Naive B cell (primary cell): ENCODE results near the gene MUC5AC. TPM values are rescaled to one million over a fixed set of nuclear protein-coding genes. Genes with fewer than 3 reads are reported as not detected.
"Not testable (repeated sequence)": the region's sequence is repeated elsewhere in the genome, so short reads cannot be mapped to it uniquely, and the experiment has no call there.

Experiments used
- ATAC-seq, 2 donors: fragments of 150-1000 bp; cut with Tn5 transposase; 2 replicates each; pipeline ENCODE4 v1.10.0; 2021; ENCODE audit warnings: low read depth in 2 of 2, mild to moderate bottlenecking in 2 of 2, moderate library complexity in 2 of 2
- DNase-seq: peaks from one replicate; pipeline ENCODE4 v3.0.0; 2022
- H3K27ac Mint-ChIP-seq, 6 donors: one replicate each; pipeline ENCODE4 v1.8.0; 2020 to 2022; ENCODE audit warnings: mild to moderate bottlenecking in 6 of 6, mixed read lengths in 6 of 6, moderate library complexity in 5 of 6, inconsistent platforms in 2 of 6
- H3K27me3 Mint-ChIP-seq, 3 donors: one replicate each; pipeline ENCODE4 v1.8.0; 2021 to 2022; ENCODE audit warnings: mixed read lengths in 3 of 3, mild to moderate bottlenecking in 1 of 3
- H3K36me3 Mint-ChIP-seq, 2 donors: one replicate each; pipeline ENCODE4 v1.8.0; 2020 to 2022; ENCODE audit warnings: mixed read lengths in 2 of 2, inconsistent platforms in 1 of 2, mild to moderate bottlenecking in 1 of 2
- H3K4me1 Mint-ChIP-seq, 3 donors: one replicate each; pipeline ENCODE4 v1.8.0; 2020 to 2022; ENCODE audit warnings: mixed read lengths in 3 of 3, inconsistent platforms in 1 of 3, mild to moderate bottlenecking in 1 of 3, moderate library complexity in 1 of 3
- H3K4me3 Mint-ChIP-seq, 8 donors: one replicate each; pipeline ENCODE4 v1.8.0; 2020 to 2022; ENCODE audit warnings: mild to moderate bottlenecking in 8 of 8, mixed read lengths in 8 of 8, moderate library complexity in 8 of 8, inconsistent platforms in 2 of 8
- H3K9me3 Mint-ChIP-seq, 7 donors: one replicate each; pipeline ENCODE4 v1.8.0; 2020 to 2022; ENCODE audit warnings: mixed read lengths in 7 of 7, mild to moderate bottlenecking in 5 of 7, inconsistent platforms in 2 of 7, moderate library complexity in 1 of 7
- polyA plus RNA-seq, 6 donors: library from polyadenylated mRNA; unstranded; fragments of 300-500 nt; fragmentation: Illumina TruSeq; gene quantifications; one replicate each; pipeline ENCODE4 v1.2.3, GENCODE V29; 2021; ENCODE audit warnings: low read depth in 6 of 6

Gene MUC5AC, protein sequence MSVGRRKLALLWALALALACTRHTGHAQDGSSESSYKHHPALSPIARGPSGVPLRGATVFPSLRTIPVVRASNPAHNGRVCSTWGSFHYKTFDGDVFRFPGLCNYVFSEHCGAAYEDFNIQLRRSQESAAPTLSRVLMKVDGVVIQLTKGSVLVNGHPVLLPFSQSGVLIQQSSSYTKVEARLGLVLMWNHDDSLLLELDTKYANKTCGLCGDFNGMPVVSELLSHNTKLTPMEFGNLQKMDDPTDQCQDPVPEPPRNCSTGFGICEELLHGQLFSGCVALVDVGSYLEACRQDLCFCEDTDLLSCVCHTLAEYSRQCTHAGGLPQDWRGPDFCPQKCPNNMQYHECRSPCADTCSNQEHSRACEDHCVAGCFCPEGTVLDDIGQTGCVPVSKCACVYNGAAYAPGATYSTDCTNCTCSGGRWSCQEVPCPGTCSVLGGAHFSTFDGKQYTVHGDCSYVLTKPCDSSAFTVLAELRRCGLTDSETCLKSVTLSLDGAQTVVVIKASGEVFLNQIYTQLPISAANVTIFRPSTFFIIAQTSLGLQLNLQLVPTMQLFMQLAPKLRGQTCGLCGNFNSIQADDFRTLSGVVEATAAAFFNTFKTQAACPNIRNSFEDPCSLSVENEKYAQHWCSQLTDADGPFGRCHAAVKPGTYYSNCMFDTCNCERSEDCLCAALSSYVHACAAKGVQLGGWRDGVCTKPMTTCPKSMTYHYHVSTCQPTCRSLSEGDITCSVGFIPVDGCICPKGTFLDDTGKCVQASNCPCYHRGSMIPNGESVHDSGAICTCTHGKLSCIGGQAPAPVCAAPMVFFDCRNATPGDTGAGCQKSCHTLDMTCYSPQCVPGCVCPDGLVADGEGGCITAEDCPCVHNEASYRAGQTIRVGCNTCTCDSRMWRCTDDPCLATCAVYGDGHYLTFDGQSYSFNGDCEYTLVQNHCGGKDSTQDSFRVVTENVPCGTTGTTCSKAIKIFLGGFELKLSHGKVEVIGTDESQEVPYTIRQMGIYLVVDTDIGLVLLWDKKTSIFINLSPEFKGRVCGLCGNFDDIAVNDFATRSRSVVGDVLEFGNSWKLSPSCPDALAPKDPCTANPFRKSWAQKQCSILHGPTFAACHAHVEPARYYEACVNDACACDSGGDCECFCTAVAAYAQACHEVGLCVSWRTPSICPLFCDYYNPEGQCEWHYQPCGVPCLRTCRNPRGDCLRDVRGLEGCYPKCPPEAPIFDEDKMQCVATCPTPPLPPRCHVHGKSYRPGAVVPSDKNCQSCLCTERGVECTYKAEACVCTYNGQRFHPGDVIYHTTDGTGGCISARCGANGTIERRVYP (N-terminal part only)
- polyA plus RNA-seq, result not detected

DNA sequence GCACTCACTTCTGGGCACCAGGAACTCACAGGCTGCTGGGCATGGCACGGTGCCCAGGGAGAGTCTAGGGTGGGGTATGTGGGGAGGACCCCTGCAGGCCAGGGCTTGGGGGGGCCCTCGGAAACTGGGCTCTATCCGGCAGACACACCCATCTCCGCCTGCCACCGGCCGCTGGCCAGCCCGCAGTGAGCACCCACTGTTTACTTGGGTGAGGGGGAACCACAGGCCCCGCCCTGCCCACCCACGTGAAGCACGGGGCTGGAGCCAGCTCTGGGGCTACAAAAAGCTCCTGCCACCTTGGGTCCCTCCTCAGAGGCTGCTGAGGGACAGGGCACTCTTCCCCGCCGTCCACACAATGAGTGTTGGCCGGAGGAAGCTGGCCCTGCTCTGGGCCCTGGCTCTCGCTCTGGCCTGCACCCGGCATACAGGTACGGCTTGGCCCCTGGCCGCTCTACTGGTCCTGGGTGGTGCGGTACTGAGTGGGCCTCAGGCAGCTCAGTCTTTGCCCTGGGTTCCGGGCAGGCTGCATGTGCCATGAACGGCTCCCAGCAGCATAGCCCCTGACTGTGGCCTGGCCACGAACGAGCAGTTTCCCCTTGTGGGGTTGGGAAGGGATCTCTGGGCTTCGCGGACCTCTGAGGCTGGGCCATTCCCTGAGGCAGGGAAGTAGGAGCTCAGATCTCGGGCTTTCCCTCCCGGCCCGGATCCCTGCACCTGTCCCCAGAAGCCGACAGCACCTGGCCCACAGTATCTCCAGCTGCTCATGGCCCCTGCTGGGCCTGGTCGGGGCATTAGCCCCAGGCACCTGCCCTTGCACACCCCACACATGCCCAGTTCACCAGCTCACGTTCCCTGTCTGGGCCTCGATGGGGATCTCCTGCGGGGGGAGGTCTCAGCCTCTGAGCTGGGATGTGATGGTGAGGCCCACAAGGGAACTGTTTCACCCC lies at the start of gene MUC5AC:
MUC5AC (plus strand) TSS at position 309 of the 947 bp plus-strand sequence; CDS start at position 356, 47 bp downstream.
- Mint-ChIP-seq H3K4me3 (no peak within 1 kb of the TSS), H3K27ac (peak within 1 kb of the TSS in 2 of 6 donors; percentile 33 to 70), H3K36me3 (no peaks in the 10 kb centered on the region), H3K27me3 (peaks cover 0 to under 1% (median 0%) of the 10 kb centered on the region in 3 donors), H3K9me3 (no peaks in the 10 kb centered on the region), H3K4me1 (no peaks in the 10 kb centered on the region)
- DNase-seq (no peak), ATAC-seq (no peak)

DNA sequence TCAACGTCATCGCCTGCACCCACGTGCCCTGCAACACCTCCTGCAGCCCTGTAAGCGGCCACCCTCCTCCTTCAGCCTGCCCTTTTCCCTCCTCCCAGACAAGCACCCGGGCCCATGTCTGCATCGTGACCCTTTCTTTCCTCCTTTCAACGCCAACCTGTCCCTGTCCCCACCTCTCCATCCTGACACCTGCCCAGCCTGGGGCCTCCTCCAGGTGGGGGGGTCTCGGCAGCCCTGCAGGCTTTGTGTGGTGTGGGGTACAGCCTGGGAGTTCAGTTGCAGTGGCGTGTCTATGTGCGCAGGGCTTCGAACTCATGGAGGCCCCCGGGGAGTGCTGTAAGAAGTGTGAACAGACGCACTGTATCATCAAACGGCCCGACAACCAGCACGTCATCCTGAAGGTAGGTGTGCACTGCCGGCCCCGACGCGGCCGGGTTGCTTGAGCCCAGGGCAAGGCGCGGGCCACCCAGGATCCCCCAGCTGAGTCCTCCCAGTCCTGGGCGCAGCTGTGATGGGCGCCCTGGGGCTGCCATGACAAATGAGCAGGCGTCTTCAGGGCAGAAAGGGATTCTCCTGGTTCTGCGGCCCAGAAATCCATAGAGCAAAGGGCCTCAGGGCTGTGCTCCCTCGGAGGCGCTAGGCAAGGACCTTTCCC lies 49.4 kb upstream of the MUC5AC start:
- Mint-ChIP-seq H3K27ac (no peak overlapping the region), H3K4me1 (peaks cover 0 to 6% (median 0%) of the 10 kb centered on the region in 3 donors), H3K4me3 (no peak overlapping the region), H3K9me3 (peaks cover 0 to 2% (median 0%) of the 10 kb centered on the region in 7 donors), H3K36me3 (no peaks in the 10 kb centered on the region), H3K27me3 (peaks cover 0 to 6% (median 6%) of the 10 kb centered on the region in 3 donors)
- no peak for DNase-seq
- ATAC-seq, result no peak

DNA sequence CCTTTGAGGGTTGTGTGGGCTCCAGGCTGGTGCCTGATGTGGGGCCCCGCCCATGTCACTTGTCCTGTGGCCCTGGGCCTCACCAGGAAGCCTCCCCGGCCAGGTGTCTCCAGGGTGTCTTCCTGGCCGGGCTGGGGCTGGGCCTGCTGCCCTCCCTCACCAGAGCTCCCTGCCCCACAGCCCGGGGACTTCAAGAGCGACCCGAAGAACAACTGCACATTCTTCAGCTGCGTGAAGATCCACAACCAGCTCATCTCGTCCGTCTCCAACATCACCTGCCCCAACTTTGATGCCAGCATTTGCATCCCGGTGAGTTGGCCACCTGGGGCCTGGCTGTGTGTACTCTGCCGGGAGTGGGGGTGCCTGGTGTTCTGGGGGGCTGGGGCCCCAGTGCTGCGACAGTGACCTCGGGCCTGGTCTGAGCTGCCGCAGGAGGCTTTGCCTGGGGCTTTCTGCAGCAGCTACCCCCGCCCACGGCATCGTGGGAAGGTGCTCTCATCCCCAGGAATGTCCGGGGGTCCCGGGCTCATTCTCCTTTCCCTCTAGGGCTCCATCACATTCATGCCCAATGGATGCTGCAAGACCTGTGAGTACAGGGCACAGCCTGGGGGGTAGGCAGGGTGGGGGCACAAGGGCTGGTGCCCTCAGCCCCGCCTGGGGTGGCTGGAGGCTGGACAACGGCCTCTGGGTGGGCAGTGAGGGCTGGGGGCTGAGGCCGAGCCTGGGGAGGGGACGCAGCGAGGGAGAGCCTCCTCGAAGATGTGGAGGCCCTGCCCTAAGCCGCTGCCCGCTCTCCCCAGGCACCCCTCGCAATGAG lies 48.4 kb upstream of the MUC5AC start:
- Mint-ChIP-seq H3K27ac (no peak overlapping the region), H3K4me3 (no peak overlapping the region), H3K36me3 (no peaks in the 10 kb centered on the region), H3K9me3 (peaks cover 0 to 2% (median 0%) of the 10 kb centered on the region in 7 donors), H3K4me1 (peaks cover 0 to 6% (median 0%) of the 10 kb centered on the region in 3 donors), H3K27me3 (peaks cover 0 to 6% (median 6%) of the 10 kb centered on the region in 3 donors)
- ATAC-seq (no peak), DNase-seq (no peak)

DNA sequence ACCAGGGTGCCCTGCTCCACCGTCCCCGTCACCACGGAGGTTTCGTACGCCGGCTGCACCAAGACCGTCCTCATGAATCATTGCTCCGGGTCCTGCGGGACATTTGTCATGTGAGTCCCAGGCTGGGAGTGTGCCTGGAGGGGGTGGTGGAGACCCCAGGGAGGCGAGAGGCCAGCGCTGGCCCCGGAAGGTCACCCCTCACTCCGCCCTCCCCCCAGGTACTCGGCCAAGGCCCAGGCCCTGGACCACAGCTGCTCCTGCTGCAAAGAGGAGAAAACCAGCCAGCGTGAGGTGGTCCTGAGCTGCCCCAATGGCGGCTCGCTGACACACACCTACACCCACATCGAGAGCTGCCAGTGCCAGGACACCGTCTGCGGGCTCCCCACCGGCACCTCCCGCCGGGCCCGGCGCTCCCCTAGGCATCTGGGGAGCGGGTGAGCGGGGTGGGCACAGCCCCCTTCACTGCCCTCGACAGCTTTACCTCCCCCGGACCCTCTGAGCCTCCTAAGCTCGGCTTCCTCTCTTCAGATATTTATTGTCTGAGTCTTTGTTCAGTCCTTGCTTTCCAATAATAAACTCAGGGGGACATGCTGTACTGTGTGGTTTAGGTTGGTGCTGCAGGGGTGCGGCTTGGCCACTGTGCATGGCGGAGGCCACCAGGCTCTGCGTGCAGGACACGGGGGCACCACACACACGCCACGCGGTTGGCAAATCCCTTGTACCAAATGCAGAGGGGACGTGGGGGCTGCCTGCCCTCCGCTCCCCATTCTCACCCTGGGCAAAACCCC lies 47.6 kb upstream of the MUC5AC start:
- Mint-ChIP-seq H3K4me1 (peaks cover 0 to 6% (median 0%) of the 10 kb centered on the region in 3 donors), H3K4me3 (peak overlapping the region in 1 of 8 donors; percentile 33), H3K27me3 (peaks cover 0 to 6% (median 6%) of the 10 kb centered on the region in 3 donors), H3K9me3 (peaks cover 0 to 3% (median 0%) of the 10 kb centered on the region in 7 donors), H3K36me3 (no peaks in the 10 kb centered on the region), H3K27ac (no peak overlapping the region)
- ATAC-seq (no peak), DNase-seq (no peak)

DNA sequence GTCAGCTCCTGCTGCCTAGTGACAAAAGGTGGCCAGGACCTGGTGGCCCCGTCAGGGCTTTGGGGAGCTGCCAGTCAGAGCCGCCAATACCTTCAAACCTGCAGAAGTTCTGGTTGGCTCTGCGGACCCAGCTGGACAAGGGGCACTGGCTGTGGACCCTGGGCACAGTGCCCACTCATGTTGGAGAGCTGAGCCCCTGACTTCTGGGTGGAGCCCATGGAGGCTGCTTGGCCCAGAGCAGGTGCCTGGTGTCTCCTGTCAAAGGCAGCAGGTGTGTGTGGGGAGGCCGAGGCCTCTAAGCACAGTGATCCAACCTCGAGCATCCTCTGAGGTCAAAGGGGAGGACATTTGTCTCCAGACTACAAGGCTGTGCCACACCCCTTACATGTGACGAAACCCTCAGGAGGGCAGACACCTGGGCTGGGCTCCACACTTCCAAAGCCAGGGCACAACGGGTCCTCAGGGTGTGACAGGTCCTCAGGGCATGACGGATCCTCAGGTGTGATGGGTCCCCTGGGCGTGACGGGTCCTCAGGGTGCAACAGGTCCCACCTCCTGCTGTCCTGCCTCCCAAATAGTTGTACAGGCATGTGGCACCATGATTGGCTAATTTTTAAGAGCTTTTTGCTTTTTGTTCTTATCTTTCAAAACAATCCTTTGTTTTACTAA lies 46.1 kb upstream of the MUC5AC start:
- Mint-ChIP-seq H3K36me3 (no peaks in the 10 kb centered on the region), H3K27ac (no peak overlapping the region), H3K4me3 (no peak overlapping the region), H3K27me3 (peaks cover 0 to 9% (median 6%) of the 10 kb centered on the region in 3 donors), H3K4me1 (peaks cover 0 to 6% (median 0%) of the 10 kb centered on the region in 3 donors), H3K9me3 (peaks cover 0 to 3% (median 0%) of the 10 kb centered on the region in 7 donors)
- ATAC-seq (no peak), DNase-seq (no peak)

DNA sequence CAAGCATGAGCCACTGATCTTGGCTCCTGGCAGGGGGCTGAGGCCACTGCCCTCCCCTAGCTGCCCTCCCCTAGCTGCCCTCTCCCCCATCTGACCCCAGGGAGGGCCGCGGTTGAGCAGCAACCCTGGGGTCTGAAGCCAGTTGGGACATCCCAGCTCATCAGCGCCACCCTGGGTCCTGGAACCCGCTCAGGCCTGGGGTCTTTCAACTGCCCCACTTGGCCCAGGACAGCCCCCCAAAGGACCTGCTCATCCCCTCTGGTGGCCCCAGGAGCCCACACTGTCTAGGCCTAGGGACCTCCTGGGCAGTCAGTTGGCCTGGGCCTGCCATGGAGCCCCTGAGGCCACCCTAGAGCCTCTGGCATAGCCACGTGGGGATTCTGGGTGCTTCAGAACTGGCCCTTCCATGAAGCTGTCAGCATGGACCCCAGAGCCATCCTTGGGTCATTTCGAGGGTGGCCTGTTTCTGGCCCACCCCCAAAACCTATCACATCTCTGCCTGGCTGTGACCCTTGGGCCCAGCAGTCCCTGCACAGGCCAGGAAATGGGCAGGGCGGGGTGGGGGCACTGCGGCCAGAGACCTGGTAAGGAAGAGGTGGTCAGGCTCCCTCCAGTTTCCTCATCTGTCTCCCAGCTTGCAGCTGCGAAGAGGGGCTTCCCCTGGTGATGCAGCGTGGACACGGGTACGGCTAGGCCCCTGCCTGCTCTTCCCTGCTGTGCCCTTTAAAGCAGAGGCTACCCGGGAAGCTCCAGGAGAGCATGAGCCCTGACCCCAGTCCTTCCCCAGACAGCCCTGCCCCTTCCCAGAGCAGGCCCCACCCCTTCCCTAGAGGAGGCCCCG lies 45.2 kb upstream of the MUC5AC start:
- Mint-ChIP-seq H3K36me3 (no peaks in the 10 kb centered on the region), H3K4me1 (peaks cover 0 to 6% (median 0%) of the 10 kb centered on the region in 3 donors), H3K4me3 (no peak overlapping the region), H3K27me3 (peaks cover 0 to 10% (median 6%) of the 10 kb centered on the region in 3 donors), H3K27ac (no peak overlapping the region), H3K9me3 (peaks cover 0 to 3% (median 0%) of the 10 kb centered on the region in 7 donors)
- no peak for DNase-seq
- no peak for ATAC-seq

DNA sequence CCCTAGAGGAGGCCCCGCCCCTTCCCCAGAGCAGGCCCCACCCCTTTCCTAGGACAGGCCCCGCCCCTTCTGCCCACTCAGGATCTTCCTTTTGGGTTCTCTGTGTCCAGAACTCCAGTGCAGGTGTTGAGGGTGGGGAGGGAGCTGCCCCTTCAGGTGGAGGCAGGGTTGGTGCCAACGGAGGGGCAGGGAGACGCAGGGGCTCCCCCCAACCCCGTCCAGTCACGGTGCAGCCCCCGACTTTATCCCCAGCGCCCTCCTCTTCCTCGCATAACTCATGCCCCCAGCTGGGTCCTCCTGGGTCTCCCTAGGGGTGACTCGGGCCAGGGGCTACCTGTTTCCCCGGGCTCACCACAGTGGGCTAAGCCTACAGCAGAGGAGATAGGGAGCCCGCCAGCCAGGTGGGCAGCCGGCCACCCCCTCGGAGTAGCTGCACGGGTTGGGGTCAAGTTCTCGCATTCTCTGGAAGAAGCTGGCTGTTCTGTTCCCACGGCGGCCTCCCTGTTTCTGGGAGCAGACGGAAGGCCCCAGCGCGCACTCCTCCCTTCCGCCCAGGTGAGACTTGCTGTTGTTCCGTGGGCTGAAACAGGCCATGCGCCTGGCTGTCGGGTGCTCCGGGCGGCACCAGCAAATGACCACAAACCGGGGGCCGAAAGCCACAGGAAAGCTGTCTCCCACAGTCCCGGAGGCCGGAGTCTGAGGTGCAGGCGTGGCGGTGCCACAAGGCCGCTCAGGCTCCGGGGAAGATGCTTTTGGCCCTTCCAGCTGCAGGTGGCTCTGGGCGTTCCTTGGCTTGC lies 44.1 kb upstream of the MUC5AC start:
- Mint-ChIP-seq H3K4me3 (no peak overlapping the region), H3K36me3 (no peaks in the 10 kb centered on the region), H3K27me3 (peaks cover 0 to 6% (median 4%) of the 10 kb centered on the region in 3 donors), H3K27ac (peak overlapping the region in 1 of 6 donors; percentile 30), H3K4me1 (peaks cover 0 to 6% (median 0%) of the 10 kb centered on the region in 3 donors), H3K9me3 (peaks cover 0 to 3% (median 0%) of the 10 kb centered on the region in 7 donors)
- ATAC-seq (no peak), DNase-seq (no peak)

DNA sequence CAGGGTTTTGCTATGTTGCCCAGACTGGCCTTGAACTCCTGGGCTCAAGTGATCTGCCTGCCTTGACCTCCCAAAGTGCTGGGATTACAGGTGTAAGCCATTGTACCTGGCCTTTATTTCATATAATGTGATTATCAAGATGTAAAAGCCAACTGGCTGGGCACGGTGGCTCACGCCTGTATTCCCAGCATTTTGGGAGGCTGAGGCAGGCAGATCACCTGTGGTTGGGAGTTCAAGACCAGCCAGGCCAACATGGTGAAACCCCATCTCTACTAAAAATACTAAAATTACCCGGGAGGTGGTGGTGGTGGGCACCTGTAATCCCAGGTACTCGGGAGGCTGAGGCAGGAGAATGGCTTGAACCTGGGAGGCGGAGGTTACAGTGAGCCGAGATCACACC lies 42.5 kb upstream of the MUC5AC start:
- not testable (repeated sequence) for H3K36me3 Mint-ChIP-seq, H3K27me3 Mint-ChIP-seq, H3K9me3 Mint-ChIP-seq, H3K4me3 Mint-ChIP-seq, DNase-seq, H3K4me1 Mint-ChIP-seq, ATAC-seq, H3K27ac Mint-ChIP-seq

DNA sequence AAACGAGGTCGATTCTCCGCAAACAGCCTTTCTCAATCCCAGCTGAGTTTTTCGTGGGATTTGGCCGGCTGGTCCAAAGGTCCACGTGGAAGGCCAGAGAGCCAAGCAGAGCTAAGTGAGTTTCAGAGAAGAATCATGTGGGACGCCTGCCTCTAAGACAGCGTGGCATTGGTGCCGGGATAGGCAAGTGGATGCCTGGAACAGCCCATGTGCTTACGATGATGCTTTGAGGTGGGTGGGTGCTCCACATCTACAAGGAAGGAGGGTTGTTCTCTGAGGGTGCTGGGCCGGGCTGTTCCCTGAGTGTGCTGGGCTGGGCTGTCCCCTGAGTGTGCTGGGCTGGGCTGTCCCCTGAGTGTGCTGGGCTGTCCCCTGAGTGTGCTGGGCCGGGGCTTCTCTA lies 41.6 kb upstream of the MUC5AC start:
- H3K27ac Mint-ChIP-seq, result peak overlapping the region in 1 of 6 donors; percentile 55
- no peak overlapping the region for H3K4me3 Mint-ChIP-seq
- peaks cover 0 to 4% (median 0%) of the 10 kb centered on the region in 3 donors for H3K27me3 Mint-ChIP-seq
- ATAC-seq (no peak), DNase-seq (no peak)
- H3K9me3 Mint-ChIP-seq, result peaks cover 0 to 2% (median 0%) of the 10 kb centered on the region in 7 donors
- peaks cover 0 to under 1% (median 0%) of the 10 kb centered on the region in 3 donors for H3K4me1 Mint-ChIP-seq
- H3K36me3 Mint-ChIP-seq, result no peaks in the 10 kb centered on the region
